Measurements from ENCODE around the gene KIAA1549.
"Not testable (repeated sequence)": the region's sequence is repeated elsewhere in the genome, so short reads cannot be mapped to it uniquely, and the experiment has no call there.

The KIAA1549 gene

GRCh38 chr7:138981332-138982203 lies at the start of gene KIAA1549:
KIAA1549 (minus strand) TSS chr7:138981389; CDS start chr7:138981269, 120 bp downstream.
- no peak for FAIRE-seq

GRCh38 chr7:139029353-139029752 lies 48.2 kb upstream of the KIAA1549 start:
- FAIRE-seq, result no peak

- no peak for FAIRE-seq
Measured at GRCh38 chr7:139026551-139026950, 45.4 kb upstream of the KIAA1549 start.

- FAIRE-seq, result not testable (repeated sequence)
Measured at GRCh38 chr7:139025861-139026260, 44.7 kb upstream of the KIAA1549 start.

- FAIRE-seq, result no peak
Measured at GRCh38 chr7:139023076-139023475, 41.9 kb upstream of the KIAA1549 start.

- no peak for FAIRE-seq
Measured at GRCh38 chr7:139022286-139022685, 41.1 kb upstream of the KIAA1549 start.

- FAIRE-seq, result no peak
Measured at GRCh38 chr7:139018910-139019309, 37.7 kb upstream of the KIAA1549 start.

- FAIRE-seq, result no peak
Measured at GRCh38 chr7:139016931-139017511, 35.8 kb upstream of the KIAA1549 start.

- FAIRE-seq, result no peak
Measured at GRCh38 chr7:139011373-139011772, 30.2 kb upstream of the KIAA1549 start.

GRCh38 chr7:139004321-139005090 lies 23.3 kb upstream of the KIAA1549 start:
- no peak for FAIRE-seq

GRCh38 chr7:138999414-138999813 lies 18.2 kb upstream of the KIAA1549 start:
- no peak for FAIRE-seq

GRCh38 chr7:138992052-138992531 lies 10.9 kb upstream of the KIAA1549 start:
- FAIRE-seq, result no peak

- FAIRE-seq, result no peak
Measured at GRCh38 chr7:138987686-138988085, 6.5 kb upstream of the KIAA1549 start.

GRCh38 chr7:138982204-138982623 lies 1.0 kb upstream of the KIAA1549 start:
- no peak for FAIRE-seq

GRCh38 chr7:138980563-138981291 lies 462 bp downstream of the KIAA1549 start:
- no peak for FAIRE-seq

GRCh38 chr7:138979988-138980562 lies 1.1 kb downstream of the KIAA1549 start:
- FAIRE-seq, result no peak

- FAIRE-seq, result no peak
Measured at GRCh38 chr7:138979226-138979979, 1.8 kb downstream of the KIAA1549 start.

- no peak for FAIRE-seq
Measured at GRCh38 chr7:138978541-138979184, 2.5 kb downstream of the KIAA1549 start.

- not testable (repeated sequence) for FAIRE-seq
Measured at GRCh38 chr7:138976161-138976560, 5.0 kb downstream of the KIAA1549 start.

GRCh38 chr7:138975343-138976104 lies 5.7 kb downstream of the KIAA1549 start:
- no peak for FAIRE-seq
